SU-DHL-6 (cell line): ENCODE measurements around the gene ACRBP.

ENCODE experiments used
- EZH2phosphoT487 ChIP-seq: fragments of 200-600 bp; sonication (generic), shearing (Covaris generic); conservative IDR thresholded peaks from 2 replicates; pipeline ENCODE4 v1.6.1; 2018; ENCODE audit warnings: mild to moderate bottlenecking, antibody characterized with exemption, low read length, moderate library complexity, mixed read lengths
- TF ChIP-seq, protein P1 (sequence below): fragments of 200-600 bp; sonication (generic); IDR thresholded peaks from one replicate; pipeline ENCODE4 v1.5.1; 2017; ENCODE audit warnings: antibody characterized with exemption, mild to moderate bottlenecking, low read length, moderate library complexity; ENCODE audit not compliant: insufficient read depth, poor library complexity, severe bottlenecking

- TF ChIP-seq, protein P1, sequence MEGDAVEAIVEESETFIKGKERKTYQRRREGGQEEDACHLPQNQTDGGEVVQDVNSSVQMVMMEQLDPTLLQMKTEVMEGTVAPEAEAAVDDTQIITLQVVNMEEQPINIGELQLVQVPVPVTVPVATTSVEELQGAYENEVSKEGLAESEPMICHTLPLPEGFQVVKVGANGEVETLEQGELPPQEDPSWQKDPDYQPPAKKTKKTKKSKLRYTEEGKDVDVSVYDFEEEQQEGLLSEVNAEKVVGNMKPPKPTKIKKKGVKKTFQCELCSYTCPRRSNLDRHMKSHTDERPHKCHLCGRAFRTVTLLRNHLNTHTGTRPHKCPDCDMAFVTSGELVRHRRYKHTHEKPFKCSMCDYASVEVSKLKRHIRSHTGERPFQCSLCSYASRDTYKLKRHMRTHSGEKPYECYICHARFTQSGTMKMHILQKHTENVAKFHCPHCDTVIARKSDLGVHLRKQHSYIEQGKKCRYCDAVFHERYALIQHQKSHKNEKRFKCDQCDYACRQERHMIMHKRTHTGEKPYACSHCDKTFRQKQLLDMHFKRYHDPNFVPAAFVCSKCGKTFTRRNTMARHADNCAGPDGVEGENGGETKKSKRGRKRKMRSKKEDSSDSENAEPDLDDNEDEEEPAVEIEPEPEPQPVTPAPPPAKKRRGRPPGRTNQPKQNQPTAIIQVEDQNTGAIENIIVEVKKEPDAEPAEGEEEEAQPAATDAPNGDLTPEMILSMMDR = no peak
- TF ChIP-seq EZH2phosphoT487 = no peak
Observed at GRCh38 chr12:6647083-6647604, at the start of gene ACRBP.
